SJSA1 (cell line): ENCODE measurements around the gene MARCHF5. TPM values are rescaled to one million over a fixed set of nuclear protein-coding genes. Genes with fewer than 3 reads are reported as not detected.

Experiments used
- DNase-seq, 2 experiments: peaks; one replicate each; pipeline ENCODE4 v3.0.0-alpha.2; 2015 to 2020; ENCODE audit warnings: low spot score in 2 of 2, low read depth in 1 of 2
- H3K27ac ChIP-seq: fragments of 250-450 bp; sonication (Bioruptor Pico); 2 replicates; pipeline ENCODE4 v1.5.1; 2020; ENCODE audit warnings: mild to moderate bottlenecking, moderate library complexity
- H3K27me3 ChIP-seq: fragments of 250-450 bp; sonication (Bioruptor Pico); replicated peaks from 2 replicates; pipeline ENCODE4 v1.5.1; 2020; ENCODE audit warnings: mild to moderate bottlenecking, moderate library complexity
- H3K36me3 ChIP-seq: fragments of 250-450 bp; sonication (Bioruptor Pico); 2 replicates; pipeline ENCODE4 v1.5.1; 2020; ENCODE audit warnings: mild to moderate bottlenecking
- H3K4me1 ChIP-seq: fragments of 250-450 bp; sonication (Bioruptor Pico); replicated peaks from 2 replicates; pipeline ENCODE4 v1.6.1; 2021; ENCODE audit warnings: mild to moderate bottlenecking
- H3K4me3 ChIP-seq: fragments of 250-450 bp; sonication (Bioruptor Pico); 2 replicates; pipeline ENCODE4 v1.5.1; 2020; ENCODE audit warnings: mild to moderate bottlenecking
- H3K9me3 ChIP-seq: fragments of 250-450 bp; sonication (Bioruptor Pico); replicated peaks from 2 replicates; pipeline ENCODE4 v1.5.1; 2020; ENCODE audit warnings: mild to moderate bottlenecking
- total RNA-seq: library from RNA; depleted of rRNA; stranded (reverse); fragments of >200 nt; shearing (Covaris generic); gene quantifications from 2 replicates; pipeline ENCODE4 v1.2.3, GENCODE V29; 2014

Gene MARCHF5
- total RNA-seq, 1 experiment from 2014 or later = 11.7 TPM

DNA sequence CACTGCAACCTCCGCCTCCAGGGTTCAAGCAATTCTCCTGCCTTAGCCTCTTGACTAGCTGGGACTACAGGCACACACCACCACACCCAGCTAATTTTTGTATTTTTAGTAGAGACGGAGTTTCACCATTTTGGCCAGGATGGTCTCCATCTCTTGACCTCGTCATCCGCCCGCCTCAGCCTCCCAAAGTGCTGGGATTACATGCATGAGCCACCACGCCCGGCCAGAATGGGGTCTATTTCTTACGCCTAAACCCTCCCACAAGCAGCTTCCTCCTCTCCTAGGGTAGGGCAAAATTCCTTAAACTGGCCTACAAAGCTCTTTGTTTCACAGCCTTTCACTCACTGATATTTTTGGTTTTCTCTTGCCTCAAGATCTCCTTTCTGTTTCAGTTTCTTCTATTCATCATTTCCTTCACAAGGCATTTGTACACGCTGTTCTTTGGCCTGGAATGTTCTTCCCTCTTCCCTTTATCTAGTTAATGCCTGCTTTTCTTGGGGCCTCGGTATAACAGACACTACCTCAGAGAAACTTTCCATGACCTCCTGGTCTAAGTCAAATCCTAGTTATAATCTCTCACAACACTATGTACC lies 6.8 kb upstream of the MARCHF5 start:
- H3K27ac ChIP-seq = no peak overlapping the region
- no peak for DNase-seq
- no peaks in the 10 kb centered on the region for H3K36me3 ChIP-seq
- H3K9me3 ChIP-seq = no peaks in the 10 kb centered on the region
- no peaks in the 10 kb centered on the region for H3K27me3 ChIP-seq
- no peaks in the 10 kb centered on the region for H3K4me1 ChIP-seq
- no peak overlapping the region for H3K4me3 ChIP-seq

DNA sequence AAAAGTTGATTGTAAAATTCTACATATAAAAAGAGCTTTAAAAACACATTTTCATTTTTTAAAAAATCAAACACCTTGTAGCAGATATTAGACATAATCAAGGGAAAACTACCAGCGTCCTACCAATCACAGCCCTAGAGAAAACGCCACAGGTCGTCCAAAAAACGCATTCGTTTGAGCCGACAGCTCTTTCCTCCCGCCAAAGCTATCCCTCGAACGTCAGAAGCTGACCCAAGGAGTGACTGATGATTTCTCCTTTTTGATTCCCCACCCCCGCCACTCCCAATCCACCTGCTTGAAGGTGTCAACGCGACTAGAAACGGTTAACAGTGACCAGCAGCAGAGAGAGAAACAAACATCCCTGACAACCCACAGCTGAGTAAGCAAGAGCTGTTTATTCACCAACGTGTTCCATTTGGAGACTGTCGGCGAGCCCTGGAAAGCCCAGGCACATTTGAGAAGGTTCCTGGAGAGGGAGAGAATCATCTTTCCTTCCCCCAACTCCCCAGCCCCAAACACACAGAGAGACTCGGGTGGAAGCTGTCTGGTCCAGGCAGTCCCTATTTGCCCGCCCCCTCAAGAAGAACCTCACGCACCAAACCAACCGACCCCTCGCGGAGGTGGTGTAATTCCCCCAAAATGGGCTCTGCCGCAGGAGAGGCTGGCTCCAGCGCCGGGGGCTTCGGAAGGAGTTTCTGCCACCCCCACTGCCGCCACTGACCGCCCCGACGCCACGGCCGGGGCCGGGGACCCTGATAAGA lies 711 bp upstream of the MARCHF5 start:
- peaks cover 20% of the 10 kb centered on the region for H3K36me3 ChIP-seq
- H3K4me3 ChIP-seq = peak overlapping the region; percentile 81
- peak overlapping the region; percentile 37 for H3K27ac ChIP-seq
- H3K27me3 ChIP-seq = no peaks in the 10 kb centered on the region
- DNase-seq = peak in 1 of 2 experiments; percentile 43
- no peaks in the 10 kb centered on the region for H3K9me3 ChIP-seq
- H3K4me1 ChIP-seq = peaks cover 12% of the 10 kb centered on the region

DNA sequence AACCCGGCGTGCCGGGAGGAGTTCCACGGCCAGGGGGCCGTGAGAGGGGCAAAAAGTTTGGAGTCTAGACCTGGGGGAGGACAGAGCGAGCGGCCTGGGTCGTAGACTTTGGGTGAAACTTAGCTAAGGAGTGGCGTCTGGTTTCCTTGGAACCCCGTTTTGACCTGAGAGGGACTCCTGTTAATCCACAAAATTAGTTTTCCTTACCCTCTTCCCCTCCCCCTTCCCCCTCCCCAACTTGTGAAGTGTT lies 574 bp downstream of the MARCHF5 start:
- Histone ChIP-seq H3K27ac (peak overlapping the region; percentile 73), H3K36me3 (peaks cover 20% of the 10 kb centered on the region), H3K4me1 (peaks cover 12% of the 10 kb centered on the region), H3K9me3 (no peaks in the 10 kb centered on the region), H3K4me3 (peak overlapping the region; percentile 81), H3K27me3 (no peaks in the 10 kb centered on the region)
- no peak for DNase-seq

DNA sequence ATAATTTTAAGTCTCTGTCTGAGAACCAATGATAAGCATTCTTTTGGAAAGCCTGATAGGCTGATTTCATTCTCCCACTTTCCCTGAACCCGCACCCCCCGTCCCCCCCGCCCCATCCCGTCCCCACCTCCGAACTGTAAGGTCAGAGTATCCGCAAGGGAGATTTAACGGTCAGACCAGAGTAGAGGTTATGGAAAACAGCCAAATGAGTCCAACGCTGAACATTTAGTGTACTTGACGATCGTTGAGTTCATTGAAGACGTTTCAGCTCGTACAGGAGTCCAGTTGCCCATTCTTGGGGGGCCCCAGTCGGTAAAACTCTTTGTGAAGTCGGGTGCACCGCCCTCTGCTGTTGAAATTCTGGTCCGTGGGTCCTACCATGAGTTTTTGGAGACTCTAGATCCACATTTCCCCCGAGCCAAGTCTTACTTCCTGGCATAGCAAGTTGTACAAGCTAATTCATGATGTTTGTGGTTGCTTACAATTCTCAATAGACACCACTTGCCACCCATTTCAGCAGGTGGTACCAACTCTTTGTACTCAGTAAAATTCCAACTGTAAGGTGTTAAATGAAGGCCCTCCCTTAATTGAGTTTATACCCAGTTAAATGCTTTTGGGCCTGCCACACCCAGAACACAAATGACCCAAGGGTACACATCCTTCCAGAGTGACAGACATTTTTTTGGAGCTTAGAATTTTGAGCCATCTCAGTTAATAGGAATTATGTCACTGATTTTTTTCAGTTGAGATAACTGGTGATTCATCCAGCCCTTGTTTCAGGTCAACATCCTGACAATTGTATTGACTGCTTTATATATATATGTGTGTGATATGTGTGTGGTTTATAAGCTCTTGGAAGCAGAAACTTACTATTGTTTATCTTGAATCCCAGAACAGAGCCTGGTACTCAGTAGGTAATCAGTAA lies 1.2 kb downstream of the MARCHF5 start:
- DNase-seq = peak; percentile 43 to 49
- H3K9me3 ChIP-seq = no peaks in the 10 kb centered on the region
- peak overlapping the region; percentile 81 for H3K4me3 ChIP-seq
- H3K27ac ChIP-seq = no peak overlapping the region
- no peaks in the 10 kb centered on the region for H3K27me3 ChIP-seq
- peaks cover 12% of the 10 kb centered on the region for H3K4me1 ChIP-seq
- peaks cover 20% of the 10 kb centered on the region for H3K36me3 ChIP-seq

DNA sequence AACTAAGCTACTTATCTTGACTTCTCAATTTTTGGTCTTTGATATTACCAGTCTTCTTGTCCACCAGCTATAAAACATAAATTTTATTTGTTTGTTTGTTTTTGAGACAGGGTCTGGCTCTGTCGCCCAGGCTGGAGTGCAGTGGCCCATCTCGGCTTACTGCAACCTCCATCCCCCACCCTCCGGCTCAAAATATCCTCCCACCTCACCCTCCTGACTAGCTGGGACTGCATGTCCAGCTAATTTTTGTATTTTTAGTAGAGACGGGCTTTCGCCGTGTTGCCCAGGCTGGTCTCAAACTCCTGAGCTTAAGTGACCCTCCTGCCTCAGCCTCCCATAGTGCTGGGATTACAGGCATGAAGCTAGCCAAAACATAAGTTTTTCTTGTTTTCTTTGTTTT lies 7.5 kb downstream of the MARCHF5 start:
- peaks cover 31% of the 10 kb centered on the region for H3K36me3 ChIP-seq
- H3K4me1 ChIP-seq = no peaks in the 10 kb centered on the region
- H3K27ac ChIP-seq = no peak overlapping the region
- no peak for DNase-seq
- H3K9me3 ChIP-seq = no peaks in the 10 kb centered on the region
- no peak overlapping the region for H3K4me3 ChIP-seq
- H3K27me3 ChIP-seq = no peaks in the 10 kb centered on the region

DNA sequence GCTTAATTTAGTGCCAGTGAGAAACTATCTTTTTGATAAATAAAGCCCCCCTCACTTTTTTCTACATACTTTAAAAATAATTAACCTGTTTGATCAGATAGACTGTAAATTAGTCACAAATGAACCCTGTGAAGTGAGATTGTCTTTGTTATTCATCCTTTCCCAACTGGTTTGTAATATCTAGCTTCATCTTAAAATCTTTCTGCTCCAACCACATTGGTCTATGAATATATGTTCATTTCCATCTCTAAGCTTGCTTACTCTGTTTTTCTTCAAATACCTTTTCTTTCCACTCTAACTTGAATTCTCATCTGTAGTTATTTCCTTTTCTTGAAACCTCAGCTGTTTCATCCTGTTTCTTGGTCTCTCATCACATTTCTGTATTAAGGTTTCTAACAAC lies 12.1 kb downstream of the MARCHF5 start:
- no peak for DNase-seq
- Histone ChIP-seq H3K4me3 (no peak overlapping the region), H3K27ac (no peak overlapping the region), H3K27me3 (no peaks in the 10 kb centered on the region), H3K36me3 (peaks cover 18% of the 10 kb centered on the region), H3K9me3 (no peaks in the 10 kb centered on the region), H3K4me1 (no peaks in the 10 kb centered on the region)

DNA sequence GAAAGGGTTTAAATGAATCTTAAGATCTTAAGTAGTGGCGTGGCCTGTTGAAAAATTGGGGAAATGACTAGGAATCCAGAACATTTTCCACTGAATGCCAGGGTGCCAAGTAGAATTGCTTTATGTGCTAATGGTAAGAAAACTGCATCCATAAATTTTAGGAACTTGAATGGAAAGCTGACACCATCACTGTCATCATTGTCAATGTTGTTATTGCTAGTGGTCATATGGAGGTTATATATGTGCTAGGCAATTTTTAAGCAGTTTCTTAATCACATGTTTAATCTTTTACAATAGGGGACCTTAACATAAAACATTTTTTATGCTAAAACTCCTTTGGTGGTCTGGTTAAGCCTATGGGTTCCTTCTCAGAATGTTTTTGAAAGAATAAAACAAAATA lies 13.1 kb downstream of the MARCHF5 start:
- Histone ChIP-seq H3K27me3 (no peaks in the 10 kb centered on the region), H3K4me3 (no peak overlapping the region), H3K9me3 (no peaks in the 10 kb centered on the region), H3K4me1 (no peaks in the 10 kb centered on the region), H3K36me3 (peaks cover 15% of the 10 kb centered on the region), H3K27ac (no peak overlapping the region)
- no peak for DNase-seq

DNA sequence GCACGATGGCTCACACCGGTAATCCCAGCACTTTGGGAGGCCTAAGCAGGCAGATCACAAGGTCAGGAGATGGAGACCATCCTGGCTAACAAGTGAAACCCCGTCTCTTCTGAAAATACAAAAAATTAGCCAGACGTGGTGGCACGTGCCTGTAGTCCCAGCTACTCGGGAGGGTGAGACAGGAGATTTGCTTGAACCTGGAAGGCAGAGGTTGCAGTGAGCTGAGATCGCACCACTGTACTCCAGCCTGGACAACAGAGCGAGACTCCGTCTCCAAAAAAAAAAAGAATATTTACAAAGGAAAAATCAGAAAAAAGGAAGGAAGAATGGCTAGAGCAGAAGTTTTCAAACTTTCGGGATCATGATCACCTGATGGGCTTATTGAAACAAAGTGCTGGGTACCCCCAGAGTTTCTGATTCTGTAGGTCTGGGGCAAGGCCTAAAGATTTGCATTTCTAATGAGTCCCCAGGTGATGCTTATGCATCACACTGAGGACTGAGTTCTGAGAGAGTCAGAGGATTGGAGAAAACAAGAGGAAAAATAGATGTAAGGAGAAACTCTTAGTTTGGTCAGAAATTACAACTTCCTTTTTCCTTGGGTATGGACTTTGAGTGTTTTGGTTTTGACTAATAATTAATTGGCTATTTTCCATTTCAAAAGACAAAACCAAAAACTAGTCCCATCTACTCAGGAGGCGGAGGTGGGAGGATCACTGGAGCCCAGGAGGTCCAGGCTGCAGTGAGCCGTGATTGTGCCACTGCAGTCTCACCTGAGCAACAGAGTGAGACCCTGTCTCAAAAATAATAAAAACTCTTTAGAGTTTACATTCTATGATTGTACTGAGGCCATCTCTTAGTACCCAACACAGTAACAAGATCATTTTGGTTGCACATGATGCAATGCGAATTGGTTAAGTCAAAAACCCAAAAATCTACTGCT lies 14.4 kb downstream of the MARCHF5 start:
- no peak for DNase-seq
- H3K27ac ChIP-seq = no peak overlapping the region
- H3K27me3 ChIP-seq = no peaks in the 10 kb centered on the region
- peaks cover 13% of the 10 kb centered on the region for H3K36me3 ChIP-seq
- H3K9me3 ChIP-seq = no peaks in the 10 kb centered on the region
- H3K4me1 ChIP-seq = no peaks in the 10 kb centered on the region
- H3K4me3 ChIP-seq = no peak overlapping the region

DNA sequence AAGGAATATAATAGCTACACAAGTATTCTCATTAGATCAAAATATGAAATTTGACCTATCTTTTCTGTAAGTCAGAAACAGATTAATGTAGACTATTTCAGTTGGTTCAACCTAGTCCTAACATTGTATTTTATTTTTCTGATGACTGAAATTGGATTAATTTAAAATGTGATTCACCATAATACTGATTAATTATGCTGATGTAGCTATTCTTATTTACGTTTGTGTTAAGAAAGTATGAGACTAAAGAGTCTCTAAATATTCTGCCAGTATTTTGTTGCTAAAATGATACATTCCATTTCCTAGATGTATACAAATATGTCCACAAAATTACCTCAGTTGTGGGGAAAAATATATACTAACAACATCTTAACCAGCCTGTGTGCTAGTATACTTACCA lies 18.3 kb downstream of the MARCHF5 start:
- H3K27ac ChIP-seq = no peak overlapping the region
- DNase-seq = no peak
- no peaks in the 10 kb centered on the region for H3K9me3 ChIP-seq
- H3K4me3 ChIP-seq = no peak overlapping the region
- H3K36me3 ChIP-seq = peaks cover 29% of the 10 kb centered on the region
- H3K4me1 ChIP-seq = no peaks in the 10 kb centered on the region
- no peaks in the 10 kb centered on the region for H3K27me3 ChIP-seq

DNA sequence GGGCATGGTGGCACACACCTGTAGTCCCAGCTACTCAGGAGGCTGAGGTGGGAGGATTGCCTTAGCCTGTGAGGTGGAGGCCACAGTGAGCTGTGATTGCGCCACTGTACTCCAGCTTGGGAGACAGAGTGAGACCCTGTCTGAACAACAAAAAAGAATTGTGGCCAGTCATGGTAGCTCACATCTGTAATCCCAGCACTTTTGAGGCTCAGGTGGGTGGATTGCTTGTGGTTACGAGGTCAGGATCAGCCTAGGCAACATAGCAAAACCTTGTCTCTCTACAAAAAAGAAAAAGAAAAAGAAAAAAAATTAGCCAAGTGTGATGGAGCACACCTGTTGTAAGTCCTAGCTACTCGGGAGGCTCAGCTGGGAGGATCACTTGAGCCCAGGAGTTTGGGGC lies 22.8 kb downstream of the MARCHF5 start:
- H3K4me1 ChIP-seq = no peaks in the 10 kb centered on the region
- H3K36me3 ChIP-seq = peaks cover 41% of the 10 kb centered on the region
- H3K9me3 ChIP-seq = no peaks in the 10 kb centered on the region
- no peak overlapping the region for H3K4me3 ChIP-seq
- DNase-seq = no peak
- no peak overlapping the region for H3K27ac ChIP-seq
- no peaks in the 10 kb centered on the region for H3K27me3 ChIP-seq

DNA sequence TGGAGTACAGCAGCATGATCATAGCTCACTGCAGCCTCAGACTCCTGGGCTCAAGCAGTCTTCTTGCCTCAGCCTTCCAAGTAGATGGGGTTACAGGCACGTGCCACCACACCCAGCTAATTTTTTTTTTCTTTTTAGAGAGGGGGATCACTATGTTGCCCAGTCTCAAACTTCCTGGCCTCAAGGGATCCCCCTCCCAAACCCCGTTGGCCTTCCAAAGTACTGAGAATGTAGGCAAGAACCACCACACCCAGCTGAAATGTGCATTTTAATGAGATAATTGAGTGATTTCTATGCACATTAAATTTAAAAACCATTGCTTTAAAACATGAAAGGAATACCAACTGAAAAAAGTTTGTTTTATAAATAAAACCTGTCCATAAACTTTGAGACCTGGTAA lies 25.6 kb downstream of the MARCHF5 start:
- DNase-seq = no peak
- Histone ChIP-seq H3K4me3 (no peak overlapping the region), H3K4me1 (no peaks in the 10 kb centered on the region), H3K36me3 (peaks cover 40% of the 10 kb centered on the region), H3K9me3 (no peaks in the 10 kb centered on the region), H3K27me3 (no peaks in the 10 kb centered on the region), H3K27ac (no peak overlapping the region)

DNA sequence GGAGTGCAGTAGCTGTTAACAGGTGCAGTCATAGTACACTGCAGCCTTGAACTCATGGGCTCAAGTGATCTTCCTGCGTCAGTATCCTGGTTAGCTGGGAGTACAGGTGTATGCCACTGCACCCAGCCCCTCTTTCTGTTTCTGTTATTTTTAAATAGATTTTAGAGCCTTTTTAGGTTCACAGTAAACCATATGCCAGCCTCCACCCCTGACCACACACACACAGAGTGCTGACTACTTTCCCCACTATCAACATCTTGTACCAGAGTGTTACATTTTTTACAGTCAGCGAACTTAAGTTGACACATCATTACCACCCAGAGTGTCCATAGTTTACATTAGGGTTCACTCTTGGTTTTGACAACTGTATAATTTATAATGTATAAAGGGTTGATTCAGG lies 32.1 kb downstream of the MARCHF5 start:
- Histone ChIP-seq H3K4me3 (no peak overlapping the region), H3K27me3 (no peaks in the 10 kb centered on the region), H3K27ac (no peak overlapping the region), H3K36me3 (peaks cover 19% of the 10 kb centered on the region), H3K9me3 (no peaks in the 10 kb centered on the region), H3K4me1 (peaks cover 10% of the 10 kb centered on the region; the same call in 1 of the 2 replicates)
- peak in 1 of 2 experiments; percentile 2 for DNase-seq
